BE2C (cell line): ENCODE results near the gene TMEM203.

Experiments
- DNase-seq: peaks from one replicate; pipeline ENCODE4 v3.0.0-alpha.2; 2020
- H3K27me3 ChIP-seq: fragments of 250-450 bp; sonication (Bioruptor Pico); 2 replicates; pipeline ENCODE4 v1.5.1; 2020; ENCODE audit warnings: mild to moderate bottlenecking
- H3K36me3 ChIP-seq: fragments of 250-450 bp; sonication (Bioruptor Pico); 2 replicates; pipeline ENCODE4 v1.5.1; 2020; ENCODE audit warnings: mild to moderate bottlenecking
- H3K4me1 ChIP-seq: fragments of 250-450 bp; sonication (Bioruptor Pico); 2 replicates; pipeline ENCODE4 v1.5.1; 2020
- H3K4me3 ChIP-seq: 2 replicates; pipeline ENCODE4 v1.5.1; 2011; ENCODE audit warnings: low read depth, low read length
- H3K9me3 ChIP-seq: fragments of 250-450 bp; sonication (Bioruptor Pico); 2 replicates; pipeline ENCODE4 v1.5.1; 2020
- CTCF ChIP-seq: IDR thresholded peaks from 2 replicates; pipeline ENCODE4 v1.5.1; 2012; ENCODE audit warnings: mild to moderate bottlenecking, low read depth, low read length

TMEM203 gene

GRCh38 chr9:137163805-137164204 is 41.6 kb downstream of the TMEM203 start:
- Histone ChIP-seq H3K4me1 (no peaks in the 10 kb centered on the region; the same call in 1 of the 2 replicates), H3K27me3 (peaks cover 47% of the 10 kb centered on the region), H3K36me3 (no peaks in the 10 kb centered on the region), H3K4me3 (no peak overlapping the region), H3K9me3 (no peaks in the 10 kb centered on the region)
- no peak for DNase-seq
- no peak for TF ChIP-seq CTCF

- Histone ChIP-seq H3K9me3 (no peaks in the 10 kb centered on the region), H3K4me1 (no peaks in the 10 kb centered on the region; the same call in 1 of the 2 replicates), H3K36me3 (no peaks in the 10 kb centered on the region), H3K27me3 (peaks cover 43% of the 10 kb centered on the region), H3K4me3 (no peak overlapping the region)
- no peak for TF ChIP-seq CTCF
- DNase-seq = no peak
Measured at GRCh38 chr9:137163365-137163715, 42.1 kb downstream of the TMEM203 start.

- Histone ChIP-seq H3K36me3 (no peaks in the 10 kb centered on the region), H3K27me3 (peaks cover 37% of the 10 kb centered on the region), H3K9me3 (no peaks in the 10 kb centered on the region), H3K4me1 (no peaks in the 10 kb centered on the region; the same call in 1 of the 2 replicates), H3K4me3 (no peak overlapping the region)
- no peak for TF ChIP-seq CTCF
- DNase-seq = no peak
Measured at GRCh38 chr9:137162505-137163364, 42.7 kb downstream of the TMEM203 start.

- no peaks in the 10 kb centered on the region; the same call in 1 of the 2 replicates for H3K4me1 ChIP-seq
- no peak for DNase-seq
- no peak overlapping the region for H3K4me3 ChIP-seq
- no peak for TF ChIP-seq CTCF
- H3K9me3 ChIP-seq = no peaks in the 10 kb centered on the region
- peaks cover 28% of the 10 kb centered on the region for H3K27me3 ChIP-seq
- no peaks in the 10 kb centered on the region for H3K36me3 ChIP-seq
Measured at GRCh38 chr9:137161558-137162486, 43.6 kb downstream of the TMEM203 start.

DNA sequence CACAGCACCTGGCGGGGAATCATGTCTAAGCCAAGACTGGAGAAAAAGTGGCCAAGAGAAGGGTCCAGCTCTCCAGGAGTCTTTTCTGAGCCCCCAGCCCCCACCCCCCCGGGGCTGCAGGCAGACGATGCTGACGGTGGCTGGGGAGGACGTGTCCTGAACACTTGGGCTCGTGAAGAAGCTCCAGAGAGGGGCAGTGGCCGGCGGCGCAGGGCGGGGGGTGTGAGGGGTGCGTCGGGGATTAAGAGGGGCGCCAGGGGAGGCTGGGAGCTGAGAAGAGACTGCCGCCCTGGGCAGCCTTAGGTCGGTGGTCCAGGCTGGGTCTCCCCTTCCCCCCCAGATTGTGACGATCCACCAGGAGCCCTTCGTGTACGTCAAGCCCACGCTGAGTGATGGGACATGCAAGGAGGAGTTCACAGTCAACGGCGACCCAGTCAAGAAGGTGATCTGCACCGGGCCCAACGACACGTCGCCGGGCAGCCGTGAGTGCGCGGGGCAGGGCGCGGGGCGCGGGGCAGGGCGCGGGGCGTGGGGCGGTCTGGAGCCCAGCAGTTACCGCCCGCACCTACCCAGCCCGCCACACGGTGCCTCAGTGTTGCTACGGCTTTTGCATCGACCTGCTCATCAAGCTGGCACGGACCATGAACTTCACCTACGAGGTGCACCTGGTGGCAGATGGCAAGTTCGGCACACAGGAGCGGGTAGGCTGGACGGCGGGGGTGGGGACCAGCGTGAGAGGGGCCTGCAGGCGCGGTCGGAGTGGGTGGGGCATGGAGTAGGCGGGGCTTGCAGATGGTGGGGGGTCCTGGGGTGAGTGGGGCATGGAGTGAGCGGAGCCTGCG is 44.5 kb downstream of the TMEM203 start:
- Histone ChIP-seq H3K4me1 (no peaks in the 10 kb centered on the region; the same call in 1 of the 2 replicates), H3K27me3 (peaks cover 19% of the 10 kb centered on the region), H3K9me3 (no peaks in the 10 kb centered on the region), H3K4me3 (no peak overlapping the region), H3K36me3 (no peaks in the 10 kb centered on the region)
- DNase-seq = no peak
- TF ChIP-seq CTCF = no peak
